KMS-11 (cell line): ENCODE data around the gene EGFL8.

Experiments used
- H2AFZ ChIP-seq: fragments of 200-600 bp; sonication (generic); 2 replicates; pipeline ENCODE4 v1.6.1; 2016; ENCODE audit warnings: antibody characterized with exemption, mixed run types, low read depth
- H3K27ac ChIP-seq: fragments of 200-600 bp; sonication (generic); 2 replicates; pipeline ENCODE4 v1.6.1; 2016; ENCODE audit warnings: mild to moderate bottlenecking, mixed run types
- H3K27me3 ChIP-seq: fragments of 200-600 bp; sonication (generic); 2 replicates; pipeline ENCODE4 v1.6.1; 2017; ENCODE audit warnings: mild to moderate bottlenecking, low read depth, mixed run types, moderate library complexity; ENCODE audit not compliant: insufficient read depth
- H3K36me3 ChIP-seq: fragments of 200-600 bp; sonication (generic); 2 replicates; pipeline ENCODE4 v1.6.1; 2017; ENCODE audit warnings: mild to moderate bottlenecking, mixed run types; ENCODE audit not compliant: insufficient read depth
- H3K4me1 ChIP-seq: fragments of 200-600 bp; sonication (generic); 2 replicates; pipeline ENCODE4 v1.6.1; 2016; ENCODE audit warnings: mild to moderate bottlenecking, low read depth, mixed run types; ENCODE audit not compliant: poor library complexity, severe bottlenecking
- H3K4me2 ChIP-seq: fragments of 200-600 bp; sonication (generic); 2 replicates; pipeline ENCODE4 v1.7.0; 2016; ENCODE audit warnings: mild to moderate bottlenecking, mixed run types
- H3K4me3 ChIP-seq: fragments of 200-600 bp; sonication (generic); IDR thresholded peaks from 2 replicates; pipeline ENCODE4 v1.6.1; 2017; ENCODE audit warnings: low read depth, low read length, mixed read lengths; ENCODE audit not compliant: insufficient read depth
- H3K79me2 ChIP-seq: fragments of 200-600 bp; sonication (generic); 2 replicates; pipeline ENCODE4 v1.6.1; 2016; ENCODE audit warnings: low read depth, mixed run types; ENCODE audit not compliant: insufficient read depth
- H3K9ac ChIP-seq: fragments of 200-600 bp; sonication (generic); 2 replicates; pipeline ENCODE4 v1.6.1; 2016; ENCODE audit warnings: mild to moderate bottlenecking, mixed run types
- H4K20me1 ChIP-seq: fragments of 200-600 bp; sonication (generic); 2 replicates; pipeline ENCODE4 v1.6.1; 2016; ENCODE audit warnings: mild to moderate bottlenecking, mixed run types; ENCODE audit not compliant: insufficient read depth
- TF ChIP-seq, protein P1 (sequence below): fragments of 200-600 bp; sonication (generic); conservative IDR thresholded peaks from 2 replicates; pipeline ENCODE4 v1.6.1; 2017; ENCODE audit warnings: low read depth, mild to moderate bottlenecking, antibody characterized with exemption, low read length, moderate library complexity, mixed read lengths

The EGFL8 gene

DNA sequence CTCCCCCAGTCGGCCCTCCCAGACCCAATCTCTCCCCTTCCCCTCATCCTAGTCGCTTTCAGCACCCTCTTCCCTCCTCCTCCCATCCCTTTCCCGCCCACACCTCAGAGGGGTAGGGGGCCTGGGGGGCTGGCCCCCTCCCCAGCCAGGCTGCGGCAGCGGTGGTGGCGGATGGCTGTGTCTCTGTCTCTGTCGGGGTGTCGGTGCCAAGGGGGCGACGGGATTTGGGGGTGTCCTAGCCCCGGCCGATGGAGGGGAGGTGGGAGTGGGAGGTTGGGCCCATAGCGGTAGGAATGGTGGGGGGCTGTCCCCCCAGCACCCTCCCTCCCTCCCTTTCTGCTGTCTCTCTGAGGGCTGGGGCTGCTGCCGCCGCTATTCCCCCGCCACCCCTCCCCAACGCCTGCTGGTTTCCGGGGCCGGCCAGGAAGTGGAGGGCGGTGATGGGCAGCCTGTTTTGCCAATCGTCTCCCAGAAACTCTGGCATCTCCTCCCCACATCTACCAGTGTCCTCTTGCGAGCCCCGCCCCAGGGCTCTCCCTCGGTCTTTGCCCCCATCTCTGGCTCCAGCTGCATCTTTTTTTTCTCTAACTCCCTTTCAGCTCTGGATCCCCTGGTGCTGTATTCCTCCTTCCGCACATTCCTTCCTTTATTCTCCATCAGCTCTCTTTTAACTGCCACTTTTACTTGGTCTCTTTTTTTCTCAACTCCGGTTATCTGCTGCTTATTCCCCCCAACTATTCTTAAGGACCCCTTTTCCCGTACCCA lies 11.5 kb downstream of the EGFL8 start, which contains the start of gene AGPAT1:
TSS of gene AGPAT1 (minus strand) at position 374 of the 765 bp plus-strand sequence. CDS start 4,588 bp downstream, outside the sequence.
- H2AFZ ChIP-seq, result peak within 1 kb of the TSS; percentile 75; the same call in 1 of the 2 replicates
- no peaks in the 10 kb centered on the region for H3K79me2 ChIP-seq
- no peaks in the 10 kb centered on the region for H3K36me3 ChIP-seq
- H3K4me3 ChIP-seq, result peak within 1 kb of the TSS; percentile 16
- peak within 1 kb of the TSS; percentile 72; the same call in 1 of the 2 replicates for H3K27ac ChIP-seq
- peaks cover 21% of the 10 kb centered on the region for H3K4me1 ChIP-seq
- peak within 1 kb of the TSS; percentile 68 for H3K9ac ChIP-seq
- TF ChIP-seq, protein P1, sequence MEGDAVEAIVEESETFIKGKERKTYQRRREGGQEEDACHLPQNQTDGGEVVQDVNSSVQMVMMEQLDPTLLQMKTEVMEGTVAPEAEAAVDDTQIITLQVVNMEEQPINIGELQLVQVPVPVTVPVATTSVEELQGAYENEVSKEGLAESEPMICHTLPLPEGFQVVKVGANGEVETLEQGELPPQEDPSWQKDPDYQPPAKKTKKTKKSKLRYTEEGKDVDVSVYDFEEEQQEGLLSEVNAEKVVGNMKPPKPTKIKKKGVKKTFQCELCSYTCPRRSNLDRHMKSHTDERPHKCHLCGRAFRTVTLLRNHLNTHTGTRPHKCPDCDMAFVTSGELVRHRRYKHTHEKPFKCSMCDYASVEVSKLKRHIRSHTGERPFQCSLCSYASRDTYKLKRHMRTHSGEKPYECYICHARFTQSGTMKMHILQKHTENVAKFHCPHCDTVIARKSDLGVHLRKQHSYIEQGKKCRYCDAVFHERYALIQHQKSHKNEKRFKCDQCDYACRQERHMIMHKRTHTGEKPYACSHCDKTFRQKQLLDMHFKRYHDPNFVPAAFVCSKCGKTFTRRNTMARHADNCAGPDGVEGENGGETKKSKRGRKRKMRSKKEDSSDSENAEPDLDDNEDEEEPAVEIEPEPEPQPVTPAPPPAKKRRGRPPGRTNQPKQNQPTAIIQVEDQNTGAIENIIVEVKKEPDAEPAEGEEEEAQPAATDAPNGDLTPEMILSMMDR, result no peak
- peak within 1 kb of the TSS; percentile 97 for H3K4me2 ChIP-seq
- no peaks in the 10 kb centered on the region for H4K20me1 ChIP-seq
- no peaks in the 10 kb centered on the region for H3K27me3 ChIP-seq

DNA sequence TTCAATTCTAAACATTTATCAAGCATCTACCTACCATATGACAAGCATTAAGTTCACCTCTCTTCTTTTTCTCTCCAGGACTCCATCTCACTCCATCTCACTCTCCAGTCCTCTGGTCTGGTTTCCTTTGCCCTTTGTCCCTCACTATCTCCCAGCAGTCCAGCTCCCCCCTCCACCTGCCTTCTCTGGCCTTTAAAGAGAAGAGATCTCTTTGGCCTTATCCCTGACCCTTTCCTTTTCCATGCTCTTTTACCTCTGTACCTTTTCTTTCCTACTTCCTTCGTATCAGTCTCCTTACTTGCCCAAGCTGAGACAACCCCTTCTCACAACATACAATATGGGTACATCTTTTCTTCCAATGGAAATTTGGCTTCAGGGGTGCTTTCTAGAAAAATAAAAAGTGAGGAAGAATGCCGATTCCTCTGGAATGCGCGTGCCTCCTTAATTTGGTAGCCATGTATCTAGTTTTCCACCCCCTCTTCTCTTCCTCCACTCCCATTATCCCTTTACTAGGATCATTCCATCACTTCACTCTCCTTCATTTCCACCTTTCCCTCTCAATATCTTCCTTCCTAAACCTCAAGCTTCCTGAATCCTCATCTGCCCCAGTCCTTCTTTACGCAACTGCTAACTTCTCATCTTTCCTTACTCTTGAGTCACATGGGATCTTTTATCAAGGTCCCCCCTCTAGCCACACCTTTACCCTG lies 12.2 kb downstream of the EGFL8 start:
- peak overlapping the region; percentile 72 for H3K27ac ChIP-seq
- H3K27me3 ChIP-seq, result no peaks in the 10 kb centered on the region
- TF ChIP-seq, protein P1, result no peak
- peak overlapping the region; percentile 68; the same call in 1 of the 2 replicates for H2AFZ ChIP-seq
- H3K79me2 ChIP-seq, result no peaks in the 10 kb centered on the region
- peaks cover 21% of the 10 kb centered on the region for H3K4me1 ChIP-seq
- peak overlapping the region; percentile 67; the same call in 1 of the 2 replicates for H3K9ac ChIP-seq
- no peaks in the 10 kb centered on the region for H4K20me1 ChIP-seq
- H3K4me3 ChIP-seq, result peak overlapping the region; percentile 16
- H3K4me2 ChIP-seq, result peak overlapping the region; percentile 97
- no peaks in the 10 kb centered on the region for H3K36me3 ChIP-seq

DNA sequence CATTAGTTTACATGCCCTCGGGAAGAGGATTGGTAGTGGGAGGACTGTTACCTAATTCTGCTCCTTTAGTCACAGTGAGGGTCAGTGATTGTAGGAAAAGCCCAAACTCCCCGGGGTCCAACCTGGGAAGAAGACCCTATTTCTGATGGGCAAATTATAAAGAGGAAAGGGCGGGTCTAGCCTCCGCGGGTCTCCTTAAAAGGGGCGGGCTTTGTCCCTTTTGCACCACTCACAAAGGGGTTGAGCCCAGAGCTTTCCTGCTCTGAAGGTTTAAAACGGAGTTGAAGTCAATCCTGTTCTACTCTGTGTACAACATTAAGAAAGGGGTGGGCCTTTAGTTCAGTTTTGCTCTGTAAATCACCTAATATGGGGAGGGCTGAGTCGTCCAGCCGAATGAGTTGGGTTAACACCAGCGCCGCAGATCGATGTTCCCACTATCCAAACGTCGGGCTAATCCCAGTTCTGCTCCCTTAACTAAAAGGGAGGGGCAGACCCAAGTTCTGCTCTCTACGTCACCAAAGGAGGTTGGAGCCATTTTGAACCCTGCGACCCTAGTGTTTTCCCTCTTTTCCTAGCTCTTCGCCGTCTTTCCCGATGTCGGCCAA lies 12.9 kb downstream of the EGFL8 start:
- Histone ChIP-seq H3K9ac (peak overlapping the region; percentile 67), H3K27ac (peak overlapping the region; percentile 72), H3K27me3 (no peaks in the 10 kb centered on the region), H3K4me2 (peak overlapping the region; percentile 97), H3K4me3 (peak overlapping the region; percentile 16), H3K4me1 (peaks cover 21% of the 10 kb centered on the region), H3K36me3 (no peaks in the 10 kb centered on the region), H4K20me1 (no peaks in the 10 kb centered on the region), H3K79me2 (no peaks in the 10 kb centered on the region), H2AFZ (peak overlapping the region; percentile 68)
- TF ChIP-seq, protein P1, result no peak

DNA sequence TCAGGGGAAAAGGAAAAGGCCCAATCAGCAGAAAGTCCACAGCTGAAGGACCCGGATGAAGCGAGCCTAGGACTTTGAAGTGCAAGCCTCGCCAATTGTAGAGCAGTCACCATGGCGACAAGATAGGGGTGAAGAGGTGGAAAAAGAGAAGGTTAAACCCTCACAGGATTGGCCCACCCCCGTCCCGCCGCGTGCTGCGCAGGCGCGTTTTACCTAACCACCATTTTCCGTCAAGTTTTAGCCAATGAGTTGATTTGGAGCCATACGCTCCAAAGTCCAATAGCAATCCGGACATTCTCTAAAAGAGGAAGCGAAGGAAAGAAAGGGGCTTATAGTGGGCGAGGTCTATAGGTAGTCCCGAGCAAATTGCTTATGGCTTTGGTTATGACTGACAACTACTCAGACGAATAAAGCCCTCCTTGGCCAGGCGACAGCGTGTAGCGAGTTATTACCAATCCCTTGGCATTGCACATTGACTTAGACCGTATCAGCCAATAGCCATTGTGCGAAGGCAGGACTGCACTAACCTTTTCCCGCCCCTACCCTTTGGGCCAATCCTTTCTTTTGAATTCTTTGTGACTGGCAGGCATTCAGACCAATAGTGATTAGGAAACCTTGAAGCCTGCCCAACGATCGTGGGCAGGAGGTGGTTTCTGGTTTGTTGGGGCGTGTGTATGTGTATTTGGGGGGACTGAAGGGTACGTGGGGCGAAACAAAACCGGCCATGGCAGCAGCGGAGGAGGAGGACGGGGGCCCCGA lies 13.6 kb downstream of the EGFL8 start, which contains the start of gene RNF5:
TSS of gene RNF5 (plus strand) at position 618 of the 759 bp plus-strand sequence. CDS start at position 725, 107 bp downstream.
- Histone ChIP-seq H3K4me1 (peaks cover 21% of the 10 kb centered on the region), H3K4me2 (peak within 1 kb of the TSS; percentile 97), H4K20me1 (no peaks in the 10 kb centered on the region), H3K27me3 (no peaks in the 10 kb centered on the region), H3K36me3 (no peaks in the 10 kb centered on the region), H3K4me3 (peak within 1 kb of the TSS; percentile 16), H3K9ac (peak within 1 kb of the TSS; percentile 67), H3K79me2 (no peaks in the 10 kb centered on the region), H2AFZ (peak within 1 kb of the TSS; percentile 68), H3K27ac (peak within 1 kb of the TSS; percentile 72)
- TF ChIP-seq, protein P1, result no peak
